Kidney epithelial cell (primary cell): ENCODE measurements around the gene KRT72. TPM values are rescaled to one million over a fixed set of nuclear protein-coding genes. Genes with fewer than 3 reads are reported as not detected.

ENCODE experiments used
- DNase-seq: peaks from one replicate; pipeline ENCODE4 v3.0.0-alpha.2; 2010; ENCODE audit warnings: low read depth
- H3K27me3 ChIP-seq: 2 replicates; pipeline ENCODE4 v1.6.0; 2011; ENCODE audit warnings: low read length; ENCODE audit not compliant: control insufficient read depth, insufficient read depth
- H3K36me3 ChIP-seq: 2 replicates; pipeline ENCODE4 v1.5.1; 2011; ENCODE audit warnings: low read length; ENCODE audit not compliant: control insufficient read depth, insufficient read depth
- H3K4me3 ChIP-seq: 2 replicates; pipeline ENCODE4 v1.5.1; 2011; ENCODE audit warnings: low read depth, mild to moderate bottlenecking, control low read depth, low read length
- total RNA-seq: library from RNA; depleted of rRNA; stranded (reverse); fragments of >200 nt; gene quantifications from 2 replicates; pipeline ENCODE4 v1.2.3, GENCODE V29; 2015
- TF ChIP-seq, protein P1 (sequence below): IDR thresholded peaks from 2 replicates; pipeline ENCODE4 v1.5.1; 2011; ENCODE audit warnings: mild to moderate bottlenecking, moderate library complexity, low read length, control low read depth, inconsistent platforms; ENCODE audit not compliant: insufficient read depth, poor library complexity, severe bottlenecking

KRT72 gene
- total RNA-seq, 1 donor from 2014 or later = not detected

GRCh38 chr12:52564582-52564981 lies 36.7 kb downstream of the KRT72 start:
- H3K36me3 ChIP-seq = no peaks in the 10 kb centered on the region
- no peak for DNase-seq
- no peak overlapping the region for H3K4me3 ChIP-seq
- TF ChIP-seq, protein P1, sequence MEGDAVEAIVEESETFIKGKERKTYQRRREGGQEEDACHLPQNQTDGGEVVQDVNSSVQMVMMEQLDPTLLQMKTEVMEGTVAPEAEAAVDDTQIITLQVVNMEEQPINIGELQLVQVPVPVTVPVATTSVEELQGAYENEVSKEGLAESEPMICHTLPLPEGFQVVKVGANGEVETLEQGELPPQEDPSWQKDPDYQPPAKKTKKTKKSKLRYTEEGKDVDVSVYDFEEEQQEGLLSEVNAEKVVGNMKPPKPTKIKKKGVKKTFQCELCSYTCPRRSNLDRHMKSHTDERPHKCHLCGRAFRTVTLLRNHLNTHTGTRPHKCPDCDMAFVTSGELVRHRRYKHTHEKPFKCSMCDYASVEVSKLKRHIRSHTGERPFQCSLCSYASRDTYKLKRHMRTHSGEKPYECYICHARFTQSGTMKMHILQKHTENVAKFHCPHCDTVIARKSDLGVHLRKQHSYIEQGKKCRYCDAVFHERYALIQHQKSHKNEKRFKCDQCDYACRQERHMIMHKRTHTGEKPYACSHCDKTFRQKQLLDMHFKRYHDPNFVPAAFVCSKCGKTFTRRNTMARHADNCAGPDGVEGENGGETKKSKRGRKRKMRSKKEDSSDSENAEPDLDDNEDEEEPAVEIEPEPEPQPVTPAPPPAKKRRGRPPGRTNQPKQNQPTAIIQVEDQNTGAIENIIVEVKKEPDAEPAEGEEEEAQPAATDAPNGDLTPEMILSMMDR = no peak
- peaks cover 11% of the 10 kb centered on the region for H3K27me3 ChIP-seq

DNA sequence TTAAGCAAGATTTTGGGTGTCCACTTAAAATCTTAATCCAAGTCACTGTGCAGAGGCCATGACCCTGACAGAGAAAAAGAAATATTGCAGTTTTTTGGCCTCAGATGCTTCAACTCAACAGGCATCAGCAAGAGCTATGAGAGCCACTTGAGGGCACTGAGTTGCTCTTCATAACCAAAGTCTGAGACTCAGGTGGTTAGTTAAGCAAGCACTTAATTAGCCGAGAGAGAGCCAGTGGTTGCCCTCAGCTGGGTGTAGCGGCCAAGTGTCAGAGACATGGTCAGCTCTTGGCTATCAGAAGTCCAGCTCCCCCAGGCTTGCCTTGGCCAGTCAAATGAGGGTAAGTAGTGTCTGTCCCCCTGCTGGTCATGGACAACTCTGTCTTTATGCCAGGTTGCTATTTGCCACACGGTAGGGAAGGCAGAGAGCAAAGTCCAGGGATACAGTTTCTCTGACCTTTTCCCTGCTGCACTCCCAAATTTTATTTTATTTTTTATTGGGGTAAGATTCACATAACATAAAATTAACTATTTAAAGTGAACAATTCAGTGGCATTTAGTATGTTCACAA lies 39.3 kb downstream of the KRT72 start:
- Histone ChIP-seq H3K36me3 (no peaks in the 10 kb centered on the region), H3K4me3 (no peak overlapping the region), H3K27me3 (peaks cover 13% of the 10 kb centered on the region)
- DNase-seq = no peak
- TF ChIP-seq, protein P1 = peak; percentile 21

GRCh38 chr12:52559979-52560378 lies 41.3 kb downstream of the KRT72 start:
- no peak for DNase-seq
- TF ChIP-seq, protein P1 = no peak
- H3K27me3 ChIP-seq = peaks cover 9% of the 10 kb centered on the region
- no peaks in the 10 kb centered on the region for H3K36me3 ChIP-seq
- H3K4me3 ChIP-seq = no peak overlapping the region

DNA sequence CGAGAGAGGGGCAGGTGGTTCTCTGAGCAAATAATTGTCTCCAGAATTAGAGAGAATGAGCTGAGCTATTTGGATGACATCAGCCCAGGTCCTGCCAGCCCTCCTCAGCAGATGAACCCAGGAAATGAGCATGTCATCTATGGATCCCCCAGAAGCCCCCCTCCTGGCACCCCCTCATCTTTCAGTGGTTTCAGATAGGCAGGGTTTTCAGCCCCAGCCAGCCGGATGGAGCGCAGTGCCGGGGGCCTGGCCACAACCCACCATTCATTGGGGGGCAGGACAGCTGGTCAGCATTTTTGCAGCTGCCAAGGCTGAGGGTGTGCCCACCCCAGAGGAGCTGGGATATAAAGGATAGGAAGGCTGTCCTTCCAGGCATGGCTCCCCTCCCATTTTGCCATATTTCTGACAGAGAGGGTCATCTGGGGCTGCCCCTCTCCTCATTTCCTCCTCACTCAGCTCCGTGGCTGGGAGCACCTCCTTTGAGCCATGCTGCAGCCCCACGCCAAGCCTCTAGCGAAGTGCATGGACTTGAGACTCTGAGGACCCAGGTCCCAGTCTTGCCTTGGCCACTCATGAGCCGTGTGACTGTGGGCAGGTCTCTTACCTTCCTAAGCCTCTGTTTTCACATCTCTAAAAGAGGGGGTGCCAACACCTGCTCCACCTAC lies 42.4 kb downstream of the KRT72 start:
- no peak for DNase-seq
- TF ChIP-seq, protein P1 = no peak
- Histone ChIP-seq H3K36me3 (no peaks in the 10 kb centered on the region), H3K4me3 (no peak overlapping the region), H3K27me3 (peaks cover 9% of the 10 kb centered on the region)

DNA sequence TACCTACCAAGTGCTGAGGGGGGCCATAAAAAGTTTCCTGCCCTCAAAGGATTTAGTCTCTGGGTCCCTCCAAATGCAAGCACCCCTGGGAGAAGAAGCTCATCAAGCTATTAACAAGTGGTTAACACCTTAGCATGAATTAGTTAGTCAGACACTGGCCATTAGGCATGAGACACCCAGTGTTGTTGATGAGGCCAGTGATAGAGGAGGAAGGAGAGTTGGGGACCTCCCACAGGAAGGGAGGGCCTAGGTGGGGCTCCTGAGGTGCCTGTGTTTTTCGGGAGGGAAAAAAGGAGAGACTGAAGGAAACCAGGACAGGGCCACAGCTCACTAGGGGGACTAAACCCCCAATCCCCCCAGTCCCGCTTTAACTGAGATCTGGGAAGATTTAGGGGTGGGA lies 43.8 kb downstream of the KRT72 start:
- no peak overlapping the region for H3K4me3 ChIP-seq
- TF ChIP-seq, protein P1 = no peak
- H3K36me3 ChIP-seq = no peaks in the 10 kb centered on the region
- H3K27me3 ChIP-seq = peaks cover 11% of the 10 kb centered on the region
- DNase-seq = no peak

DNA sequence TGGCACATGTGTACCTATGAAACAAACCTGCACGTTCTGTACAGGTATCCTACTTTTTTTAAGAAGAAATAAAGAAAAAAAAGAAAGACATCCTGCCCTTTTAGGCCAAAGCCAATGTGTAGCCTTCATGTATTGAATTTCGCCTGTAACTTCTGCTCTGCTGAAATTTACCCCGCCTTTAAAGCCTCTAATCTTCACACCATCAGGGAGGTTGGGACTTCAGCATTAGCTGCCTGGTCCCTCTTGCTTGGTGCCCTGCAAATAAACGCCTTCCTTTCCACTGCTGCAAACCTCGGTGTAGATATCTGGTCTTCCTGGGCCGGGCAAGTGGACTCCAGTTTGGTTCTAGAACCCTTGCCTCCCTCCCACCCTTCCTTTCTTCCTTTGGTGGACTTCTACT lies 45.7 kb downstream of the KRT72 start:
- TF ChIP-seq, protein P1 = no peak
- Histone ChIP-seq H3K27me3 (peaks cover 9% of the 10 kb centered on the region), H3K36me3 (no peaks in the 10 kb centered on the region), H3K4me3 (no peak overlapping the region)
- no peak for DNase-seq
